CD4-positive, alpha-beta memory T cell (primary cell): ENCODE data around the gene FUT2. TPM values are rescaled to one million over a fixed set of nuclear protein-coding genes. Genes with fewer than 3 reads are reported as not detected.
"Not testable (repeated sequence)": the region's sequence is repeated elsewhere in the genome, so short reads cannot be mapped to it uniquely, and the experiment has no call there.

Experiments used
- CTCF ChIA-PET: fragments of 350-600 bp; sonication (Branson Sonifier 250); formaldehyde crosslinking; loops from one replicate; lab custom pipeline; 2021; ENCODE audit warnings: inconsistent platforms; ENCODE audit not compliant: partially characterized antibody; lab: Charles Lee
- POLR2A ChIA-PET: fragments of 350-600 bp; sonication (Branson Sonifier 250); formaldehyde crosslinking; loops from one replicate; lab custom pipeline; 2021; ENCODE audit not compliant: partially characterized antibody; lab: Charles Lee
- DNase-seq, 5 donors: peaks; one replicate each; pipeline versions ENCODE4 v3.0.0 to v3.0.0-alpha.2; 2020 to 2022; ENCODE audit warnings: mixed read lengths in 1 of 5
- H3K27ac ChIP-seq: one replicate; pipeline ENCODE4 v1.7.0; 2013; ENCODE audit warnings: low read depth, low read length
- H3K27me3 ChIP-seq: 2 replicates; pipeline ENCODE4 v1.7.0; 2013; ENCODE audit warnings: mild to moderate bottlenecking, low read length, moderate library complexity; ENCODE audit not compliant: insufficient read depth
- H3K36me3 ChIP-seq: 2 replicates; pipeline ENCODE4 v1.7.0; 2013; ENCODE audit warnings: mild to moderate bottlenecking, low read length, moderate library complexity; ENCODE audit not compliant: insufficient read depth
- H3K4me1 ChIP-seq: 2 replicates; pipeline ENCODE4 v1.7.0; 2013; ENCODE audit warnings: mild to moderate bottlenecking, low read length, moderate library complexity; ENCODE audit not compliant: insufficient read depth
- H3K4me3 ChIP-seq, 2 donors: one replicate each; pipeline ENCODE4 v1.7.0; 2013; ENCODE audit warnings: low read length in 2 of 2, mild to moderate bottlenecking in 1 of 2
- H3K9me3 ChIP-seq, 2 donors: one replicate each; pipeline ENCODE4 v1.7.0; 2013; ENCODE audit warnings: low read length in 2 of 2, control low read depth in 1 of 2; ENCODE audit not compliant: control insufficient read depth in 1 of 2
- H3K27ac Mint-ChIP-seq, 7 donors: one replicate each; pipeline ENCODE4 v1.8.0; 2020 to 2021; ENCODE audit warnings: mixed read lengths in 7 of 7, mild to moderate bottlenecking in 6 of 7, inconsistent platforms in 3 of 7, moderate library complexity in 3 of 7
- H3K27me3 Mint-ChIP-seq, 2 donors: one replicate each; pipeline ENCODE4 v1.8.0; 2020 to 2021; ENCODE audit warnings: mixed read lengths in 2 of 2
- H3K36me3 Mint-ChIP-seq, 2 donors: one replicate each; pipeline ENCODE4 v1.8.0; 2020 to 2021; ENCODE audit warnings: mixed read lengths in 2 of 2, inconsistent platforms in 1 of 2, mild to moderate bottlenecking in 1 of 2
- H3K4me1 Mint-ChIP-seq, 4 donors: one replicate each; pipeline ENCODE4 v1.8.0; 2020 to 2021; ENCODE audit warnings: mixed read lengths in 4 of 4, mild to moderate bottlenecking in 1 of 4
- H3K4me3 Mint-ChIP-seq, 8 donors: one replicate each; pipeline ENCODE4 v1.8.0; 2020 to 2021; ENCODE audit warnings: mixed read lengths in 8 of 8, mild to moderate bottlenecking in 7 of 8, moderate library complexity in 6 of 8, inconsistent platforms in 3 of 8
- H3K9me3 Mint-ChIP-seq, 8 donors: one replicate each; pipeline ENCODE4 v1.8.0; 2020 to 2021; ENCODE audit warnings: mixed read lengths in 8 of 8, mild to moderate bottlenecking in 5 of 8, inconsistent platforms in 3 of 8, moderate library complexity in 1 of 8
- intact Hi-C: fragments of 100-400 bp; cut with micrococcal nuclease; formaldehyde crosslinking; loops from one replicate; pipeline ENCODE4 v1.15.1; 2023
- polyA plus RNA-seq, 2 donors: library from polyadenylated mRNA; unstranded; fragments of 300-500 nt; fragmentation: Illumina TruSeq; gene quantifications; one replicate each; pipeline ENCODE4 v1.2.3, GENCODE V29; 2021
- total RNA-seq, 2 experiments: library from RNA; stranded (reverse); gene quantifications; one replicate each; pipeline ENCODE4 v1.2.3, GENCODE V29; 2021

Gene FUT2
- total and polyA plus RNA-seq, 4 experiments from 2014 or later, result 0.11 to 0.59 TPM; not detected in 2

DNA sequence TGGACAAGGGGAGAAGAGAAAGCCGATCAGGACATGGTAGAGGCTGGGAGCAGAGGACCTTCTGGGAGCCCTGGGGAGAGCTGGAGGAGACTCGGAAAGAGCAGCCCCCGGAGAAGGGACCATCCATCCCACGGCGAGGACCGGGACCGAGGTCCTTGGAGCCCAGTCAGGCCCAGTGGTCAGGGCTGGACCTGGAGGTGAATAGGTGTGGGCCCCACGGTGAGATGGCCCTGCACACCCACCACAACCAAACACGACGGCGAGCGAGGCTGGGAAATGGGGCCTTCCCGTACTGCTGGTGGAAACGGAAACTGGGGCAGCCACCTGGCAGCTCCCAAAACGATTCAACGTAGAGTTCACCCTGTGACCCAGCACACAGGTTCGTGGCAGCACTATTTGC, 19.3 kb upstream of the FUT2 start:
- Histone ChIP-seq H3K4me3 (no peak overlapping the region), H3K9me3 (no peaks in the 10 kb centered on the region), H3K4me1 (peaks cover 9% of the 10 kb centered on the region), H3K27me3 (no peaks in the 10 kb centered on the region), H3K36me3 (no peaks in the 10 kb centered on the region), H3K27ac (no peak overlapping the region)
- H3K27ac Mint-ChIP-seq, result no peak overlapping the region
- H3K4me1 Mint-ChIP-seq, result peaks cover 5 to 8% (median 6%) of the 10 kb centered on the region in 4 donors
- POLR2A ChIA-PET, result interaction anchor here (0.6 to 3.3 kb wide), 2 partner anchors 31 to 199 kb away, joined by 3 to 25 read pairs; partner anchors contain the start of gene CA11
- intact Hi-C loops, result no loop called here
- H3K4me3 Mint-ChIP-seq, result no peak overlapping the region
- no peaks in the 10 kb centered on the region for H3K9me3 Mint-ChIP-seq
- H3K36me3 Mint-ChIP-seq, result no peaks in the 10 kb centered on the region
- no peaks in the 10 kb centered on the region for H3K27me3 Mint-ChIP-seq
- DNase-seq, result no peak
- CTCF ChIA-PET, result interaction anchor here (1.6 to 3.6 kb wide), 6 partner anchors 9 to 166 kb away, joined by 4 to 34 read pairs (median 8); partner anchors contain the start of gene CA11

DNA sequence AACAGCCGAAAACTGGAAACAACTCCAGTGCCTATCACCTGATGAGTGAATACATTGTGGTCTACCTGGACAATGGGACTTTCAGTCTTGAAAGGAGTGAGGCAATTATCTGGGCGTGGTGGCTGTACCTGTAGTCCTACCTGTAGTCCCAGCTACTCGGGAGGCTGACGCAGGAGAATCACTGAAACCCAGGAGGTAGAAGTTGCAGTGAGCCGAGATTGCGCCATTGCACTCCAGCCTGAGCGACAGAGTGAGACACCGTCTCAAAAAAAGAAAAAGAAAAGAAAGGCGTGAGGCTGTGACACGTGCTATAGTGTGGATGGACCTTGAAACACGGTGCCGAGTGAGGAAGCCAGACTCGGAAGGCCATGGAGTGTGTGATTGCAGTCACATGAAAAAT, 18.9 kb upstream of the FUT2 start:
- ChIA-PET CTCF (interaction anchor here (1.6 to 3.6 kb wide), 4 partner anchors 12 to 166 kb away, joined by 4 to 34 read pairs (median 7); partner anchors contain the start of gene CA11), POLR2A (interaction anchor here (0.6 to 3.3 kb wide), 2 partner anchors 32 to 199 kb away, joined by 3 to 25 read pairs; partner anchors contain the start of gene CA11)
- intact Hi-C loops, result no loop called here
- H3K9me3 Mint-ChIP-seq, result no peaks in the 10 kb centered on the region
- no peak overlapping the region for H3K27ac ChIP-seq
- DNase-seq, result no peak
- no peak overlapping the region for H3K27ac Mint-ChIP-seq
- no peaks in the 10 kb centered on the region for H3K36me3 Mint-ChIP-seq
- no peaks in the 10 kb centered on the region for H3K27me3 Mint-ChIP-seq
- no peaks in the 10 kb centered on the region for H3K36me3 ChIP-seq
- H3K4me3 Mint-ChIP-seq, result no peak overlapping the region
- no peaks in the 10 kb centered on the region for H3K9me3 ChIP-seq
- peaks cover 5 to 8% (median 6%) of the 10 kb centered on the region in 4 donors for H3K4me1 Mint-ChIP-seq
- H3K4me1 ChIP-seq, result peaks cover 9% of the 10 kb centered on the region
- no peaks in the 10 kb centered on the region for H3K27me3 ChIP-seq
- no peak overlapping the region for H3K4me3 ChIP-seq

DNA sequence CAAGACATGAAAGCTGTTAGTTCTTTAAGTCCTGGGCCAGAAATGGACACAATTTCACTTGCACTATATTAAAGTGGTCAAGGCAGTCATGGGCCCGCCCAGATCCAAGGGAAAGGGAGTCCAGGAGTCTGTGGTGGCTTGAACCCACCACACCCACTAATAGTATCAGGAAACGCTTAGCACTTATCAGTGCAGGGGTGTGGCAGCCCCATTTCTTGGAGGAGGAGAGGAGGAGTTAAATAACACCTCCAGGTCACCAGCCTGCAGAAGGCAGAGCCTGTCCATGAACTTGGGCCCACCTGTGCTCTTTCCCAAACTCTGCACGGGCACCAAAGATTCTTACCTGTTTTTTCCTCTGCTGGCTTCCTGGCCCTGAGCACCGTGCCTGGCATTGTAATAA, 17.6 kb upstream of the FUT2 start:
- no peaks in the 10 kb centered on the region for H3K27me3 Mint-ChIP-seq
- no peaks in the 10 kb centered on the region for H3K27me3 ChIP-seq

DNA sequence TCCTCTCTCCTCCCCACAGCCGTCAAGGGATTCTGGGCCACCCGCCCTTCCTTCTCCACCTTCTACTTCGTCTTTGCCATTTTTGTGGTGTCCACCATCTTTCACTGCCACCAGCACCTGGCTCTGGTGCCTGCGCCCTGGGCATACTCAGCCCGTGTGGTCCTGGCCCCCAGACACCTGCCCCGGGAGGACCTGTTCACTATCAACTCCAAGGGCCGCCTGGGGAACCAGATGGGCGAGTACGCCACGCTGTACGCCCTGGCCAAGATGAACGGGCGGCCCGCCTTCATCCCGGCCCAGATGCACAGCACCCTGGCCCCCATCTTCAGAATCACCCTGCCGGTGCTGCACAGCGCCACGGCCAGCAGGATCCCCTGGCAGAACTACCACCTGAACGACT, 15.8 kb upstream of the FUT2 start:
- POLR2A ChIA-PET, H3K27ac Mint-ChIP-seq, H3K4me3 ChIP-seq, DNase-seq, H3K36me3 ChIP-seq, CTCF ChIA-PET, H3K9me3 Mint-ChIP-seq, H3K4me1 ChIP-seq, H3K36me3 Mint-ChIP-seq, H3K27me3 Mint-ChIP-seq, H3K9me3 ChIP-seq, H3K27ac ChIP-seq, H3K27me3 ChIP-seq, H3K4me3 Mint-ChIP-seq, intact Hi-C loops, H3K4me1 Mint-ChIP-seq: not testable (repeated sequence)

More for the DNA sequence above, 17.6 kb upstream of the FUT2 start:
- no peak overlapping the region for H3K27ac ChIP-seq
- H3K36me3 ChIP-seq, result no peaks in the 10 kb centered on the region
- Mint-ChIP-seq H3K4me3 (no peak overlapping the region), H3K9me3 (no peaks in the 10 kb centered on the region), H3K36me3 (no peaks in the 10 kb centered on the region), H3K27ac (no peak overlapping the region), H3K4me1 (peaks cover 5 to 8% (median 6%) of the 10 kb centered on the region in 4 donors)
- POLR2A ChIA-PET, result interaction anchor here (1.0 kb wide), 1 partner anchor 61 kb away, joined by 3 read pairs; no protein-coding TSS in a partner anchor
- no peak for DNase-seq
- H3K4me3 ChIP-seq, result no peak overlapping the region
- CTCF ChIA-PET, result interaction anchor here (1.2 to 1.3 kb wide), 2 partner anchors 10 to 33 kb away, joined by 5 to 8 read pairs; partner anchors contain the start of gene CA11
- intact Hi-C loops, result no loop called here
- H3K9me3 ChIP-seq, result no peaks in the 10 kb centered on the region
- peaks cover 9% of the 10 kb centered on the region for H3K4me1 ChIP-seq

DNA sequence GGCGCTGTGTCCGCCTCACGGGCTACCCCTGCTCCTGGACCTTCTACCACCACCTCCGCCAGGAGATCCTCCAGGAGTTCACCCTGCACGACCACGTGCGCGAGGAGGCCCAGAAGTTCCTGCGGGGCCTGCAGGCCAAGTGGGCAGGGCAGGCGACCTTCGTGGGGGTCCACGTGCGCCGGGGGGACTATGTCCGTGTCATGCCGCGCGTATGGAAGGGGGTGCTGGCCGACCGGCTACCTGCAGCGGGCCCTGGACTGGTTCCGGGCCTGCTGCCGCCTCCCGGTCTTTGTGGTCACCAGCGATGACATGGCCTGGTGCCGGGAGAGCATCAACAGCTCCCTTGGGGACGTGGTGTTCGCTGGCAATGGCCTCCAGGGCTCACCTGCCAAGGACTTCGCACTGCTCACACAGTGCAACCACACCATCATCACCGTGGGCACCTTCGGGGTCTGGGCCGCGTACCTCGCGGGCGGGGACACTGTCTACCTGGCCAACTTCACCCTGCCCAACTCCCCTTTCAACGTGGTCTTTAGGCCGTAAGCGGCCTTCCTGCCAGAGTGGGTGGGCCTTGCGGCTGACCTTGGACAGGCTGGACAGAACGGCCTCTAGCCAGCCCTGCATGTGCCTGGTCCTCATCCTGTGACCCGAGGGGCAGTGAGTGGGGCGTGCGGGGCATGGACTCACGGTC, 15.2 kb upstream of the FUT2 start:
- Histone ChIP-seq H3K27ac (no peak overlapping the region), H3K4me3 (no peak overlapping the region), H3K9me3 (no peaks in the 10 kb centered on the region), H3K27me3 (no peaks in the 10 kb centered on the region), H3K36me3 (no peaks in the 10 kb centered on the region), H3K4me1 (peaks cover 2% of the 10 kb centered on the region)
- Mint-ChIP-seq H3K27me3 (no peaks in the 10 kb centered on the region), H3K36me3 (no peaks in the 10 kb centered on the region), H3K4me1 (peaks cover 0 to under 1% (median under 1%) of the 10 kb centered on the region in 4 donors), H3K27ac (no peak overlapping the region), H3K4me3 (no peak overlapping the region), H3K9me3 (no peaks in the 10 kb centered on the region)
- no peak for DNase-seq
- POLR2A ChIA-PET, result no interaction called here
- CTCF ChIA-PET, result no interaction called here
- intact Hi-C loops, result no loop called here

DNA sequence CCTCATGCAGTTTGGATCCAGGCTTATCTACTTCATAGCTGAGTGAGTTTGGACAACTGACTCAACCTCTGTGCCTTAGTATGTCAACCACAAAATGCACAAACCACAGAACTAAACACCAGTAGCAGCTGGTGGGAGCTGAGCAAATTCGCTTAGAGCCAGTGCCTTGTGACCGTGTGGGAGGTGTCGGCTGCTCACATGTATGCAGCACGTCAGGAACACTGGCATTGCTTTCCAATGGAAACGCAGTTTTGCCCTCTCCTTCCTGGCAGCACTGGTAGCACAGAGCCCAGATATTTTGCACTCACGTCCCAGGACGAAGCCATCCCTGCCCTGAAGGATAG, 14.7 kb upstream of the FUT2 start:
- DNase-seq, result no peak
- no peaks in the 10 kb centered on the region for H3K4me1 ChIP-seq
- H3K27ac ChIP-seq, result no peak overlapping the region
- Mint-ChIP-seq H3K27me3 (no peaks in the 10 kb centered on the region), H3K9me3 (no peaks in the 10 kb centered on the region), H3K4me3 (no peak overlapping the region), H3K4me1 (no peaks in the 10 kb centered on the region), H3K27ac (no peak overlapping the region), H3K36me3 (no peaks in the 10 kb centered on the region)
- H3K4me3 ChIP-seq, result no peak overlapping the region
- no peaks in the 10 kb centered on the region for H3K27me3 ChIP-seq
- POLR2A ChIA-PET, result no interaction called here
- no peaks in the 10 kb centered on the region for H3K36me3 ChIP-seq
- intact Hi-C loops, result no loop called here
- no peaks in the 10 kb centered on the region for H3K9me3 ChIP-seq
- CTCF ChIA-PET, result no interaction called here

DNA sequence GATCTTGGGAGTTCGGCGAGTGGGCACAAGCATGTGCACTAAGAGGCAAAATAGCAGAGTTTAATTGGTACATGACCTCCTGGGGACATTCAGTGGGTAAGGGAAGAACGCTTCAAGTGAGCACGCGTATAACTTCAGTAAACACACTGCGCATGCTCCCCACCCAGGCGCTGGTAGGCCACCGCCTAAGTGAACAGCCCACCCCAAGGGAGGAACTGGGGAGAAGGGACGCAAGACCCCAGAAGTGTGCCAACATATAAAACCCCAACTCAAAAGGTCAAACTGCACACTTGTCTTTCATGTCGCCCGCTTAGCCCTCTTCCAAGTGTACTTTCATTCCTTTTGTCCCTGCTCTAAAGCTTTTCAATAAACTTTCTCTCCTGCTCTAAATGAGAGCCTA, 12.4 kb upstream of the FUT2 start:
- H3K4me3 Mint-ChIP-seq, result no peak overlapping the region
- POLR2A ChIA-PET, result interaction anchor here (0.7 kb wide), 1 partner anchor 9 kb away, joined by 3 read pairs; no protein-coding TSS in a partner anchor
- CTCF ChIA-PET, result no interaction called here

More for the DNA sequence above, 12.4 kb upstream of the FUT2 start:
- intact Hi-C loops, result no loop called here
- H3K27me3 Mint-ChIP-seq, result no peaks in the 10 kb centered on the region
- Histone ChIP-seq H3K36me3 (no peaks in the 10 kb centered on the region), H3K4me1 (no peaks in the 10 kb centered on the region), H3K9me3 (no peaks in the 10 kb centered on the region), H3K4me3 (no peak overlapping the region), H3K27ac (no peak overlapping the region), H3K27me3 (no peaks in the 10 kb centered on the region)
- no peak overlapping the region for H3K27ac Mint-ChIP-seq
- no peak for DNase-seq
- no peaks in the 10 kb centered on the region for H3K36me3 Mint-ChIP-seq
- no peaks in the 10 kb centered on the region for H3K9me3 Mint-ChIP-seq
- no peaks in the 10 kb centered on the region for H3K4me1 Mint-ChIP-seq
